ENCODE measurements around the gene ZNF512.

DNA sequence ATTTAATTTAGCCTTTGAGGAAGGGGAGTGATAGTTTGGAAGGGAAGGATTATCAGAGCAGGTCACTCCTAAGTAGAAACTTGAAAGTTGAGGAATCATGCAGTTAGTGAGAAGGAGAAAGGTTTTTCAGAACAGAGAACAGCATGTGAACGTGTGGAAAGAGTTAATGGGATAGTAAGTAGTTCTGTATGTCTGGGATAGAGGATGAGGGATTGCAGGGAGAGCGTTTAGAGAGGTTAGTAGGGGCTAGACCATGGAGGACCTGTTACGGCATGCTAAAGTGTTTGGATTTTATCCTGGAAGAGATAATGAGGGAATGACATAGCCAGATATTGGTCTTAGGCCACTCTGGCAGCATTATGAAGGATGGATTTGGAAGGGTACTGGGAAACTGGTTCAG lies 1.8 kb downstream of the ZNF512 start:
- TF ChIP-seq, protein P1, sequence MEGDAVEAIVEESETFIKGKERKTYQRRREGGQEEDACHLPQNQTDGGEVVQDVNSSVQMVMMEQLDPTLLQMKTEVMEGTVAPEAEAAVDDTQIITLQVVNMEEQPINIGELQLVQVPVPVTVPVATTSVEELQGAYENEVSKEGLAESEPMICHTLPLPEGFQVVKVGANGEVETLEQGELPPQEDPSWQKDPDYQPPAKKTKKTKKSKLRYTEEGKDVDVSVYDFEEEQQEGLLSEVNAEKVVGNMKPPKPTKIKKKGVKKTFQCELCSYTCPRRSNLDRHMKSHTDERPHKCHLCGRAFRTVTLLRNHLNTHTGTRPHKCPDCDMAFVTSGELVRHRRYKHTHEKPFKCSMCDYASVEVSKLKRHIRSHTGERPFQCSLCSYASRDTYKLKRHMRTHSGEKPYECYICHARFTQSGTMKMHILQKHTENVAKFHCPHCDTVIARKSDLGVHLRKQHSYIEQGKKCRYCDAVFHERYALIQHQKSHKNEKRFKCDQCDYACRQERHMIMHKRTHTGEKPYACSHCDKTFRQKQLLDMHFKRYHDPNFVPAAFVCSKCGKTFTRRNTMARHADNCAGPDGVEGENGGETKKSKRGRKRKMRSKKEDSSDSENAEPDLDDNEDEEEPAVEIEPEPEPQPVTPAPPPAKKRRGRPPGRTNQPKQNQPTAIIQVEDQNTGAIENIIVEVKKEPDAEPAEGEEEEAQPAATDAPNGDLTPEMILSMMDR (IDR thresholded peaks at IDR 0.05) = no peak
- TF ChIP-seq POLR2A (IDR thresholded peaks at IDR 0.05) (no peak), POLR2AphosphoS5 (IDR thresholded peaks at IDR 0.05) (no peak)
